Peyer's patch (tissue), 4 donors: ENCODE results near the gene NFKBIL1.

Experiments used
- POLR2A ChIP-seq, 2 donors: fragments of 450-650 bp; IDR thresholded peaks; one replicate each; pipeline ENCODE4 v1.5.1; 2017; ENCODE audit warnings: antibody characterized with exemption in 2 of 2, mild to moderate bottlenecking in 2 of 2, moderate library complexity in 2 of 2
- TF ChIP-seq, protein P1 (sequence below), 6 experiments: fragments of 450-650 bp in 4 of 6; fragments of 200-600 bp in 2 of 6; sonication (generic) in 1 of 6; IDR thresholded peaks; one replicate each; pipeline ENCODE4 v1.5.1; 2017 to 2019; ENCODE audit warnings: antibody characterized with exemption in 6 of 6, mild to moderate bottlenecking in 3 of 6, moderate library complexity in 1 of 6

DNA sequence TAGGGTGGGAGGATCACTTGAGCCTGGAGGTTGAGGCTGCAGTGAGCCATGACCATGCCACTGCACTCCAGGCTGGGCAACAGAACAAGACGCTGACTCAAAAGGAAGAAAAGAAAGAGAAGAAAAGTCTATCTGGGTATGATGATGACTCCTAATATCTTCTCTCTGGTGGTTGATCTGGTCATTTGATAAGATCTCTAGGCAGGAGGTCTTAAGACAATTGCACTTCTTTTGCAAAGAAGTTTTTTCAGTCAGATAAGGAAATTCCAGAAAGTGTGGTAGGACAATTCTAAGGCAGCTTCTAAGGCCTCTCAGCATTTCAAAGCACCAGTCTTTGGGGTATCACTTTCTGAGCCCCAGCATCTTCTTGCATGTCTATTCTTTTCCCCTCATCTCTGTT, 59.9 kb downstream of the NFKBIL1 start:
- no peak for TF ChIP-seq POLR2A (IDR thresholded peaks at IDR 0.05)
- TF ChIP-seq, protein P1, sequence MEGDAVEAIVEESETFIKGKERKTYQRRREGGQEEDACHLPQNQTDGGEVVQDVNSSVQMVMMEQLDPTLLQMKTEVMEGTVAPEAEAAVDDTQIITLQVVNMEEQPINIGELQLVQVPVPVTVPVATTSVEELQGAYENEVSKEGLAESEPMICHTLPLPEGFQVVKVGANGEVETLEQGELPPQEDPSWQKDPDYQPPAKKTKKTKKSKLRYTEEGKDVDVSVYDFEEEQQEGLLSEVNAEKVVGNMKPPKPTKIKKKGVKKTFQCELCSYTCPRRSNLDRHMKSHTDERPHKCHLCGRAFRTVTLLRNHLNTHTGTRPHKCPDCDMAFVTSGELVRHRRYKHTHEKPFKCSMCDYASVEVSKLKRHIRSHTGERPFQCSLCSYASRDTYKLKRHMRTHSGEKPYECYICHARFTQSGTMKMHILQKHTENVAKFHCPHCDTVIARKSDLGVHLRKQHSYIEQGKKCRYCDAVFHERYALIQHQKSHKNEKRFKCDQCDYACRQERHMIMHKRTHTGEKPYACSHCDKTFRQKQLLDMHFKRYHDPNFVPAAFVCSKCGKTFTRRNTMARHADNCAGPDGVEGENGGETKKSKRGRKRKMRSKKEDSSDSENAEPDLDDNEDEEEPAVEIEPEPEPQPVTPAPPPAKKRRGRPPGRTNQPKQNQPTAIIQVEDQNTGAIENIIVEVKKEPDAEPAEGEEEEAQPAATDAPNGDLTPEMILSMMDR (IDR thresholded peaks at IDR 0.05) = no peak
